ENCODE measurements around the gene HNRNPM.
"Not testable (repeated sequence)": the region's sequence is repeated elsewhere in the genome, so short reads cannot be mapped to it uniquely, and the experiment has no call there.

Gene HNRNPM

DNA sequence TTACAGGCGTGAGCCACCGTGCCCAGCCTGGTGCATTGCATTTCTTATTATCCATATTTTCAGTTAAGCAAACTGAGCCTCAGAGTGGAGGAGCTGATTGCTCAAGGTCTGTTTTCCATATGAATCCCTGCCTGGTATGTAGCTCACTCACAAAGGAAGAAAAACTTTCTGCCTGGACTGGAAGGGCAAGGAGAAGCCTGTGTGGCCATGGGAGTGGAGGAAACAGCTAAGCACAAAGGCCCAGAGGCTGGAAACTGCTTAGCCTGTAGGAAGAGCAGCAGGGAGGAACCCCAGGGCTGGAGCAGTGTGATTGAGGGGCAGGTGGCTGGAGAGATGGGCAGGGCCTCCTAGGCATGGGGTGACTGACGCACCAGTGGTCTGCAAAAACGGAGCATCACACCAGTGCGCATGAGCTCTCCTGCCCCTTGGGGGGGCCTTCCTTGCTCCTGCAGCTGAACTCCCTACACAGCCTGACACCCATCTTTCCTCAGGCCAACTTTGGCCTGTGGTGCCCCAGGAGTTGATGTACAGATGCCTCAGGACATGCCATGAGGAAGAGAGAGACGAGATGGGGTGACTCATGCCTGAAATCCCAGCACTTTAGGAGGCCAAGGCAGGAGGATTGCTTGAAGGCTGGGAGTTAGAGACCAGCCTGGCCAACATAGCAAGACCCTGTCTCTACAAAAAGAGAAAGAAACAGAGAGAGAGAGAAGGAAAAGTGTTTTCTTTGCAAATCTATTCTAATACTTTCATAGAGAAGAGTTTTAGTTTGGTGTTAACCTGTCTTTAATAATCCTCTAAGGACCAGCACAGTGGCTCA, 2.8 kb upstream of the HNRNPM start:
- H3K4me3 ChIP-seq (ENCODE audit: control insufficient read depth, low read depth, low read length): no peak overlapping the region
- TF ChIP-seq, protein P1, sequence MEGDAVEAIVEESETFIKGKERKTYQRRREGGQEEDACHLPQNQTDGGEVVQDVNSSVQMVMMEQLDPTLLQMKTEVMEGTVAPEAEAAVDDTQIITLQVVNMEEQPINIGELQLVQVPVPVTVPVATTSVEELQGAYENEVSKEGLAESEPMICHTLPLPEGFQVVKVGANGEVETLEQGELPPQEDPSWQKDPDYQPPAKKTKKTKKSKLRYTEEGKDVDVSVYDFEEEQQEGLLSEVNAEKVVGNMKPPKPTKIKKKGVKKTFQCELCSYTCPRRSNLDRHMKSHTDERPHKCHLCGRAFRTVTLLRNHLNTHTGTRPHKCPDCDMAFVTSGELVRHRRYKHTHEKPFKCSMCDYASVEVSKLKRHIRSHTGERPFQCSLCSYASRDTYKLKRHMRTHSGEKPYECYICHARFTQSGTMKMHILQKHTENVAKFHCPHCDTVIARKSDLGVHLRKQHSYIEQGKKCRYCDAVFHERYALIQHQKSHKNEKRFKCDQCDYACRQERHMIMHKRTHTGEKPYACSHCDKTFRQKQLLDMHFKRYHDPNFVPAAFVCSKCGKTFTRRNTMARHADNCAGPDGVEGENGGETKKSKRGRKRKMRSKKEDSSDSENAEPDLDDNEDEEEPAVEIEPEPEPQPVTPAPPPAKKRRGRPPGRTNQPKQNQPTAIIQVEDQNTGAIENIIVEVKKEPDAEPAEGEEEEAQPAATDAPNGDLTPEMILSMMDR (IDR thresholded peaks at IDR 0.05; ENCODE audit: control insufficient read depth, insufficient read depth, low read depth, low read length, missing control alignments): no peak
- DNase-seq (ENCODE audit: low read depth): no peak

DNA sequence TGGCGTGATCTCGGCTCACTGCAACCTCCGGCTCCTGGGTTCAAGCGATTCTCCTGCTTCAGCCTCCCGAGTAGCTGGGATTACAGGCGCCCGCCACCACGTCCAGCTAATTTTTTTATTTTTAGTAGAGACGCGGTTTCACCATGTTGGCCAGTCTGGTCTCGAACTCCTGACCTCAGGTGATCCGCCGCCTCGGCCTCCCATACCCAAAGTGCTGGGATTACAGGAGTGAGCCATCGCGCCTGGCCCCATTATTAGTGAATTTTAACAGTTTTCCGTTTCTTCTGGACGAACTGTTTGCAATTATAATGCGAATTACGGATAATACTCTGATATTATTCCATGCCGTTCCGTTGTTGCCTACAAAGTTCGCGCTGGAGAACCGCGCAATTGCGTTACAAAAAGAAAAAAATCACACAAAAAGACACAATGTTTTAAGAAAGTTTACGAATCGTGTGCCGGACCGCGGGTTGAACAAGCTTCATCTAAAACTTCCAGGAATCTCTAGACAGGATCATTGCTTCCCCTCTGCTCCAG, 567 bp upstream of the HNRNPM start:
- H3K4me3 ChIP-seq (ENCODE audit: control insufficient read depth, low read depth, low read length): peak overlapping the region; percentile 60

DNA sequence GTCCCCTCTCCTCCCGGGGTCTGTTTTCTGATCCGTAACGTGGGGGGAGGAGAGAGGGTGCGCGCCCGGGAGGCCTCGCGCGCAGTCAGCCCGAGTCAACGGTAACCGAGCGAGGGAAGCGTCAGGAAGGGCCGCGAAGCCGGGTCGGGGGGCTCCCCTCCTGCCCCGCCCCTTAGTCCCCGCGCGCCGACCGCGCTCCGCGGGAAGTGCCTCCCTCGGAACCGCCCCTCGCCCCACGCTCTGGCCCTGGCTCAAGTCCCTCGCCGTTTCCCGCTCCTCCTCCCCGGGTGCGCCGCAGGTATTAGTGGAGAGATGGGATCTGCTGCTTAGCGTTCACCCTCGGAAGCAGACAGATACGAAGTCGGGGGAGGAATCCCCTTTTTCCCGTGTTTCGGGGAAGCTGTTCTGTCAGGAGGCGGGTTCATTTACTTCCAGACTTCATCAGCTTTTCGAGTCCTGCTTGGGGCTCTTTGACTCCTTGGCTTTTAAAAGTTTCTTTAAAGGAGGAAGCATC, 770 bp downstream of the HNRNPM start:
- TF ChIP-seq, protein P1 (IDR thresholded peaks at IDR 0.05; ENCODE audit: control insufficient read depth, insufficient read depth, low read depth, low read length, missing control alignments): no peak
- no peak for DNase-seq (ENCODE audit: low read depth)
- H3K4me3 ChIP-seq (ENCODE audit: control insufficient read depth, low read depth, low read length): peak overlapping the region; percentile 93

More for the DNA sequence above, 567 bp upstream of the HNRNPM start:
- DNase-seq (ENCODE audit: low read depth): not testable (repeated sequence)

DNA sequence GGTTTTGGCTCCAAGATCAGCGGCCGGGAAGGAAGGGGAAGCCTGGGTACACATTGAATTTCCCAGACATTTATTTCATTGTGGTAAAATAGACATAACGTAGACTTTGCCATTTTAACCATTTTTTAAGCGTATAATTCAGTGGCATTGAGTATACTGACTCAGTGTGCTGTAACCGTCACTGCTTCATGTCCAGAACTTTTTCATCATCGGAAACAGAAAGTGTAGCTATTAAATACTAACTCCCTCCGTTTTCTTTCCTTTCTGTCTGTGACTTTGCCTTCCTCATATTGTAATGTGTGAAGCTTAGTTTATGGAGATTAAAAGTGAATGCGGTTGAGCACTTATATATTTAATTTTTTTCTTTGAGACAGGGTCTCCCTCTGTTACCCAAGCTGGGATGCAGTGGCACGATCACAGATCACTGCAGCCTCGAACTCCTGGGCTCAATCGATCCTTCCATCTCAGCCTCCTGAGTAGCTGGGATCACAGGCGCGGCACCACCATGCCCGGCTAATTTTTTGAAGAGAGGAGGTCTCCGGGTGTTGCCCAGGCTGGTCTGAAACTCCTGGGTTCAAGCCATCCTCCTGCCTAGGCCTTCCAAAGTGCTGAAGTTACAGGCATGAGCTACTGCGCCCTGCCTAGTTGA, 1.4 kb downstream of the HNRNPM start:
- no peak for DNase-seq (ENCODE audit: low read depth)
- H3K4me3 ChIP-seq (ENCODE audit: control insufficient read depth, low read depth, low read length): peak overlapping the region; percentile 93
- TF ChIP-seq, protein P1 (IDR thresholded peaks at IDR 0.05; ENCODE audit: control insufficient read depth, insufficient read depth, low read depth, low read length, missing control alignments): no peak

DNA sequence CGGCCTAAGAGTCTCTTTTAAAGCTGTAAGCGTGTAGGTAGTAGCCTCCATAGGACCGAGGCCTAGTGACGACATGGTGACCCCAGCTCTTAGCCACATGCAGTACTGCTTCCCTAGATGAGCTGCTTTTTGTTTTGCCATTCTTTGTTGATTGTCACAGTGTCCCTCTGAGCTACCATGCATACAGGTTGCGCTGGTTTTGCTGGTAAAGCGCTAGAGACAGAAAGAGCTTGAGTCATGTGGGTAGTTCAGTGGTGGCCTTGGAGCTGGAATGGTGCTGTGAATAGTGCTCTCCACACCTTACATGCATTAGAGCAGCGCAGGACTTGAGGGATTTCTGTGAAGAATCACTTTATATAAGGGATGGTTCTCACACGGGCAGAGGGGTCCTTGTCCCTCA, 5.1 kb downstream of the HNRNPM start:
- no peak overlapping the region for H3K4me3 ChIP-seq (ENCODE audit: control insufficient read depth, low read depth, low read length)
- TF ChIP-seq, protein P1 (IDR thresholded peaks at IDR 0.05; ENCODE audit: control insufficient read depth, insufficient read depth, low read depth, low read length, missing control alignments): no peak
- no peak for DNase-seq (ENCODE audit: low read depth)

DNA sequence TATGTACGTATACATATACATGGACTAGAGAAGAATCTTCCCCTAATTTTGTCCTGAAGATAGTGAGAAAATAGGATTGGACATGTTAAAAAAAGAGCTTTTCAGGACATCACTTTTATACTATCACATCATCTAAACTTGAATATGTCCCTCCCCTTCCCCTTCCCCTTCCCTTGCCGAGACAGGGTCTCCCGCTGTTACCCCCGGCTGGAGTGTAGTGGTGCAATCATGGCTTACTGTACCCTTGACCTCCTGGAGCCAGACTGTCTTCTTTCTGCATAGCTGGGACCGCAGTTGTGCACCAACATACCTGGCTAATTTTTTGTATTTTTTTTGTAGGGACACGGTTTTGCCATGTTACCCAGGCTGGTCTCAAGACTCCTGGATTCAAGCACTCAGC, 6.6 kb downstream of the HNRNPM start:
- TF ChIP-seq, protein P1 (IDR thresholded peaks at IDR 0.05; ENCODE audit: control insufficient read depth, insufficient read depth, low read depth, low read length, missing control alignments): no peak
- H3K4me3 ChIP-seq (ENCODE audit: control insufficient read depth, low read depth, low read length): no peak overlapping the region
- DNase-seq (ENCODE audit: low read depth): no peak

DNA sequence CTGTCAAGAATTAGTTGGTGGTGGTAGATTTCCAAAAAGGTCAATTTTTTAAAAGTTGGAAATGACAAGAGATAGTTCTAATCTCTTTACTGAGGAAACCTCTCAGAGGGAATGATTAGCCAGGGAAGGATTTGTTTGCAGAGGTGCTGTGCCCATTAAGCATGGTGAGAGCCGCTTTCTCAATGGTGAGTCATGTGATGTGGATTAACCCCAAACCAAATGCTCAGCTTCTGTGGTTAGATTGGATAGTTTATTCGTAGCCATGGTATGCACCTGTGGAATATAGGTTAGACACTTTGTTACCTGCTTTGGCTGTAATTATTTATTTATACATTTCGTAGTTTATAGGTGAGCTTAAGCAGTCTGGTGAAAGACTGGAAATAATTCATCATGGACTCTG, 7.1 kb downstream of the HNRNPM start:
- H3K4me3 ChIP-seq (ENCODE audit: control insufficient read depth, low read depth, low read length): no peak overlapping the region
- no peak for DNase-seq (ENCODE audit: low read depth)
- TF ChIP-seq, protein P1 (IDR thresholded peaks at IDR 0.05; ENCODE audit: control insufficient read depth, insufficient read depth, low read depth, low read length, missing control alignments): no peak
